ENCODE data around the gene CIRBP. TPM values are rescaled to one million over a fixed set of nuclear protein-coding genes. Genes with fewer than 3 reads are reported as not detected.

Gene CIRBP
- total and polyA plus RNA-seq, 2 of the 13 experiments (the other 11 are each of a cell fraction or from before 2014, with no cell fraction given) = 133 to 140 TPM

DNA sequence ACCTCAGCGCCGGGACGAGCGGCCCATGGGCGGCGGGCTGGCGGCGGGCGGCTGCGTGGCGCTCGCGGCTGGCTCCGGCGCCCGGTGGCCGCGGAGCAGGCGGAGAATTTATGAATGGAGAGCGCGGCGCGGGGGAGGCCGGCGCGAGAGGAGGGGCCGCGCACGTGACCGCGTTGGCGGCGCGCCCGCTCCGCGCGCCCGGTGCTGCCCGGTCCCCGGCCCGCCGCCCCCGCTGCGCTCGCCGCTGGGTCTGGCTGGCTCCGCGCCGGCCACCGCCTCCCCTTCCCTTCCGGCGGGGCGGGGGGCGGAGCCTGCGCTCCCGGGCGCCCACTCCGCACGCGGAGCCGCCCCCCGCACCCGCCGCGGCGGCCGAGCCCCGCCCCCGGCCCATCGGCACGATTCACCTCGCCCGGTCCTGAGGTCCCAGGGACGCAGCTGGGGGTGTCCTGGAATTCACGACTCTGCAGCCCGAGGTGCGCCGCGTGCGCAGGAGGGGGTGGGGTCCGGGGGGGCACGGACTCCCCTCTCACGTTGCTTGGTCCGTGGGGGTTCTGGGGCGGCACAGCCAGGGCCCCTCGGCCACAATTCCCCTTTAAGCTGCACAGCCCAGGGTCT, 31.3 kb upstream of the CIRBP start, which contains the start of gene CBARP (continued):
- TF ChIP-seq, protein P1, sequence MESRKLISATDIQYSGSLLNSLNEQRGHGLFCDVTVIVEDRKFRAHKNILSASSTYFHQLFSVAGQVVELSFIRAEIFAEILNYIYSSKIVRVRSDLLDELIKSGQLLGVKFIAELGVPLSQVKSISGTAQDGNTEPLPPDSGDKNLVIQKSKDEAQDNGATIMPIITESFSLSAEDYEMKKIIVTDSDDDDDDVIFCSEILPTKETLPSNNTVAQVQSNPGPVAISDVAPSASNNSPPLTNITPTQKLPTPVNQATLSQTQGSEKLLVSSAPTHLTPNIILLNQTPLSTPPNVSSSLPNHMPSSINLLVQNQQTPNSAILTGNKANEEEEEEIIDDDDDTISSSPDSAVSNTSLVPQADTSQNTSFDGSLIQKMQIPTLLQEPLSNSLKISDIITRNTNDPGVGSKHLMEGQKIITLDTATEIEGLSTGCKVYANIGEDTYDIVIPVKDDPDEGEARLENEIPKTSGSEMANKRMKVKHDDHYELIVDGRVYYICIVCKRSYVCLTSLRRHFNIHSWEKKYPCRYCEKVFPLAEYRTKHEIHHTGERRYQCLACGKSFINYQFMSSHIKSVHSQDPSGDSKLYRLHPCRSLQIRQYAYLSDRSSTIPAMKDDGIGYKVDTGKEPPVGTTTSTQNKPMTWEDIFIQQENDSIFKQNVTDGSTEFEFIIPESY (CRISPR knock-in tag; IDR thresholded peaks at IDR 0.05) = 0 out of 2 replicates have a peak, but pooled peaks have one; percentile 1
- TF ChIP-seq MATR3 (CRISPR knock-in tag; IDR thresholded peaks at IDR 0.05) (no peak), ZNF883 (CRISPR knock-in tag; IDR thresholded peaks at IDR 0.05; ENCODE audit: not compliant biosample characterization) (no peak), HDAC6 (IDR thresholded peaks at IDR 0.05; ENCODE audit: low read depth, low read length) (no peak), SALL2 (CRISPR knock-in tag; IDR thresholded peaks at IDR 0.05) (no peak), ZNF556 (CRISPR knock-in tag; IDR thresholded peaks at IDR 0.05; ENCODE audit: borderline replicate concordance) (no peak), NRL (CRISPR knock-in tag; IDR thresholded peaks at IDR 0.05; ENCODE audit: borderline replicate concordance) (no peak), KLF9 (CRISPR knock-in tag; IDR thresholded peaks at IDR 0.05; ENCODE audit: low read depth) (no peak), GATA4 (IDR thresholded peaks at IDR 0.05; ENCODE audit: borderline replicate concordance, low read depth) (no peak), ZNF232 (CRISPR knock-in tag; IDR thresholded peaks at IDR 0.05; ENCODE audit: borderline replicate concordance) (no peak), GZF1 (CRISPR knock-in tag; IDR thresholded peaks at IDR 0.05) (no peak), HOXA3 (CRISPR knock-in tag; IDR thresholded peaks at IDR 0.05) (0 out of 2 replicates have a peak, but pooled peaks have one; percentile 8), ZNF24 (IDR thresholded peaks at IDR 0.05) (no peak), ZNF75D (CRISPR knock-in tag; IDR thresholded peaks at IDR 0.05; ENCODE audit: borderline replicate concordance) (no peak), GATAD1 (CRISPR knock-in tag; IDR thresholded peaks at IDR 0.05) (no peak), TBX2 (CRISPR knock-in tag; IDR thresholded peaks at IDR 0.05; ENCODE audit: borderline replicate concordance) (no peak), SYNCRIP (IDR thresholded peaks at IDR 0.05; ENCODE audit: insufficient read depth, low read depth, low read length) (no peak), LCORL (IDR thresholded peaks at IDR 0.05) (no peak), LCORL (CRISPR knock-in tag; IDR thresholded peaks at IDR 0.05) (no peak), MED1 (CRISPR knock-in tag; IDR thresholded peaks at IDR 0.05) (no peak), ZNF326 (CRISPR knock-in tag; IDR thresholded peaks at IDR 0.05; ENCODE audit: borderline replicate concordance) (no peak)
- TF ChIP-seq, protein P2, sequence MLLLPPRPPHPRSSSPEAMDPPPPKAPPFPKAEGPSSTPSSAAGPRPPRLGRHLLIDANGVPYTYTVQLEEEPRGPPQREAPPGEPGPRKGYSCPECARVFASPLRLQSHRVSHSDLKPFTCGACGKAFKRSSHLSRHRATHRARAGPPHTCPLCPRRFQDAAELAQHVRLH (CRISPR knock-in tag; IDR thresholded peaks at IDR 0.05; ENCODE audit: borderline replicate concordance, low read depth) = no peak
- TF ChIP-seq, protein P3, sequence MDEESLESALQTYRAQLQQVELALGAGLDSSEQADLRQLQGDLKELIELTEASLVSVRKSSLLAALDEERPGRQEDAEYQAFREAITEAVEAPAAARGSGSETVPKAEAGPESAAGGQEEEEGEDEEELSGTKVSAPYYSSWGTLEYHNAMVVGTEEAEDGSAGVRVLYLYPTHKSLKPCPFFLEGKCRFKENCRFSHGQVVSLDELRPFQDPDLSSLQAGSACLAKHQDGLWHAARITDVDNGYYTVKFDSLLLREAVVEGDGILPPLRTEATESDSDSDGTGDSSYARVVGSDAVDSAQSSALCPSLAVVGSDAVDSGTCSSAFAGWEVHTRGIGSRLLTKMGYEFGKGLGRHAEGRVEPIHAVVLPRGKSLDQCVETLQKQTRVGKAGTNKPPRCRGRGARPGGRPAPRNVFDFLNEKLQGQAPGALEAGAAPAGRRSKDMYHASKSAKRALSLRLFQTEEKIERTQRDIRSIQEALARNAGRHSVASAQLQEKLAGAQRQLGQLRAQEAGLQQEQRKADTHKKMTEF (CRISPR knock-in tag; IDR thresholded peaks at IDR 0.05) = 0 out of 2 replicates have a peak, but pooled peaks have one; percentile 18
- TF ChIP-seq, protein P4, sequence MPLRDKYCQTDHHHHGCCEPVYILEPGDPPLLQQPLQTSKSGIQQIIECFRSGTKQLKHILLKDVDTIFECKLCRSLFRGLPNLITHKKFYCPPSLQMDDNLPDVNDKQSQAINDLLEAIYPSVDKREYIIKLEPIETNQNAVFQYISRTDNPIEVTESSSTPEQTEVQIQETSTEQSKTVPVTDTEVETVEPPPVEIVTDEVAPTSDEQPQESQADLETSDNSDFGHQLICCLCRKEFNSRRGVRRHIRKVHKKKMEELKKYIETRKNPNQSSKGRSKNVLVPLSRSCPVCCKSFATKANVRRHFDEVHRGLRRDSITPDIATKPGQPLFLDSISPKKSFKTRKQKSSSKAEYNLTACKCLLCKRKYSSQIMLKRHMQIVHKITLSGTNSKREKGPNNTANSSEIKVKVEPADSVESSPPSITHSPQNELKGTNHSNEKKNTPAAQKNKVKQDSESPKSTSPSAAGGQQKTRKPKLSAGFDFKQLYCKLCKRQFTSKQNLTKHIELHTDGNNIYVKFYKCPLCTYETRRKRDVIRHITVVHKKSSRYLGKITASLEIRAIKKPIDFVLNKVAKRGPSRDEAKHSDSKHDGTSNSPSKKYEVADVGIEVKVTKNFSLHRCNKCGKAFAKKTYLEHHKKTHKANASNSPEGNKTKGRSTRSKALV (CRISPR knock-in tag; IDR thresholded peaks at IDR 0.05) = 0 out of 2 replicates have a peak, but pooled peaks have one; percentile 37
- TF ChIP-seq, protein P5, sequence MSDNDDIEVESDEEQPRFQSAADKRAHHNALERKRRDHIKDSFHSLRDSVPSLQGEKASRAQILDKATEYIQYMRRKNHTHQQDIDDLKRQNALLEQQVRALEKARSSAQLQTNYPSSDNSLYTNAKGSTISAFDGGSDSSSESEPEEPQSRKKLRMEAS (IDR thresholded peaks at IDR 0.05) = peak; percentile 6; the same call in 1 of the 2 replicates

Data from HepG2 (cell line).